CD14-positive monocyte (primary cell): ENCODE measurements around the gene WDTC1. TPM values are rescaled to one million over a fixed set of nuclear protein-coding genes. Genes with fewer than 3 reads are reported as not detected.

Source experiments
- DNase-seq, 3 donors: peaks; one replicate each; pipeline ENCODE4 v3.0.0-alpha.2; 2011 to 2022
- H2AFZ ChIP-seq: 2 replicates; pipeline ENCODE4 v1.6.0; 2012; ENCODE audit warnings: mild to moderate bottlenecking, low read depth, low read length, inconsistent platforms; ENCODE audit not compliant: insufficient read depth, poor library complexity, severe bottlenecking
- H3K27ac ChIP-seq, 2 donors: 1 replicate in 1 of 2; 2 replicates in 1 of 2; pipeline ENCODE4 v1.5.1; 2012 to 2013; ENCODE audit warnings: low read length in 2 of 2, control low read depth in 1 of 2, inconsistent platforms in 1 of 2, low read depth in 1 of 2, mild to moderate bottlenecking in 1 of 2
- H3K27me3 ChIP-seq, 2 donors: one replicate each; pipeline versions ENCODE4 v1.6.0 to v1.6.1; 2011 to 2013; ENCODE audit warnings: low read length in 2 of 2; ENCODE audit not compliant: control insufficient read depth in 2 of 2, insufficient read depth in 2 of 2
- H3K36me3 ChIP-seq, 2 donors: replicated peaks in 1 of 2; 1 replicate in 1 of 2; 2 replicates in 1 of 2; pipeline versions ENCODE4 v1.5.1 to v1.6.1; 2012 to 2013; ENCODE audit warnings: low read length in 2 of 2, control low read depth in 1 of 2, inconsistent platforms in 1 of 2, mild to moderate bottlenecking in 1 of 2; ENCODE audit not compliant: insufficient read depth in 2 of 2, control insufficient read depth in 1 of 2
- H3K4me1 ChIP-seq, 2 donors: 1 replicate in 1 of 2; 2 replicates in 1 of 2; pipeline versions ENCODE4 v1.5.1 to v1.6.1; 2012 to 2013; ENCODE audit warnings: low read length in 2 of 2, control low read depth in 1 of 2, inconsistent platforms in 1 of 2, mild to moderate bottlenecking in 1 of 2, moderate library complexity in 1 of 2; ENCODE audit not compliant: insufficient read depth in 2 of 2, control insufficient read depth in 1 of 2
- H3K4me2 ChIP-seq: replicated peaks from 2 replicates; pipeline ENCODE3; 2012; ENCODE audit warnings: low read length, moderate library complexity, mild to moderate bottlenecking; ENCODE audit not compliant: poor library complexity, severe bottlenecking; ENCODE audit errors: extremely low read depth
- H3K4me3 ChIP-seq, 3 experiments: fragments of 200-600 bp in 1 of 3; sonication (generic) in 1 of 3; replicated peaks in 1 of 3; 1 replicate in 2 of 3; 2 replicates in 1 of 3; pipeline ENCODE4 v1.5.1; 2011 to 2013; ENCODE audit warnings: low read length in 3 of 3, mild to moderate bottlenecking in 3 of 3, control low read depth in 2 of 3, low read depth in 2 of 3, inconsistent platforms in 1 of 3, moderate library complexity in 1 of 3
- H3K79me2 ChIP-seq: 2 replicates; pipeline ENCODE4 v1.6.0; 2012; ENCODE audit warnings: mild to moderate bottlenecking, control low read depth, inconsistent platforms, low read length, moderate library complexity; ENCODE audit not compliant: insufficient read depth
- H3K9ac ChIP-seq: 2 replicates; pipeline ENCODE4 v1.6.0; 2017; ENCODE audit warnings: low read length, mild to moderate bottlenecking; ENCODE audit not compliant: insufficient read depth, poor library complexity, severe bottlenecking
- H3K9me3 ChIP-seq, 2 donors: replicated peaks in 1 of 2; 1 replicate in 1 of 2; 2 replicates in 1 of 2; pipeline versions ENCODE4 v1.5.1 to v1.6.1; 2012 to 2013; ENCODE audit warnings: low read length in 2 of 2, control low read depth in 1 of 2; ENCODE audit not compliant: control insufficient read depth in 1 of 2, insufficient read depth in 1 of 2
- H4K20me1 ChIP-seq: 2 replicates; pipeline ENCODE4 v1.6.0; 2012; ENCODE audit warnings: mild to moderate bottlenecking, low read length, control low read depth, moderate library complexity; ENCODE audit not compliant: insufficient read depth
- H3K27ac Mint-ChIP-seq, 7 donors: one replicate each; pipeline ENCODE4 v1.8.0; 2020; ENCODE audit warnings: mild to moderate bottlenecking in 7 of 7, mixed read lengths in 7 of 7, moderate library complexity in 6 of 7, inconsistent platforms in 2 of 7
- H3K27me3 Mint-ChIP-seq, 3 donors: one replicate each; pipeline ENCODE4 v1.8.0; 2021 to 2022; ENCODE audit warnings: low read depth in 3 of 3, mild to moderate bottlenecking in 3 of 3, mixed read lengths in 3 of 3, moderate library complexity in 3 of 3, inconsistent platforms in 1 of 3
- H3K36me3 Mint-ChIP-seq, 2 donors: one replicate each; pipeline ENCODE4 v1.8.0; 2020; ENCODE audit warnings: mixed read lengths in 2 of 2, inconsistent platforms in 1 of 2, mild to moderate bottlenecking in 1 of 2
- H3K4me1 Mint-ChIP-seq: one replicate; pipeline ENCODE4 v1.8.0; 2020; ENCODE audit warnings: mild to moderate bottlenecking, mixed read lengths
- H3K4me3 Mint-ChIP-seq, 2 donors: one replicate each; pipeline ENCODE4 v1.8.0; 2020; ENCODE audit warnings: mild to moderate bottlenecking in 2 of 2, mixed read lengths in 2 of 2, moderate library complexity in 1 of 2
- H3K9me3 Mint-ChIP-seq, 7 donors: one replicate each; pipeline ENCODE4 v1.8.0; 2020 to 2022; ENCODE audit warnings: mixed read lengths in 7 of 7, mild to moderate bottlenecking in 6 of 7, moderate library complexity in 6 of 7, inconsistent platforms in 2 of 7
- WGBS: methylation state at CpG from one replicate; pipeline ENCODE4 v1.1.5; 2013; ENCODE audit warnings: missing lambda C conversion rate; ENCODE audit not compliant: insufficient coverage; 5-methylcytosine and 5-hydroxymethylcytosine counted together
- intact Hi-C, 2 donors: fragments of 100-400 bp; cut with micrococcal nuclease; formaldehyde crosslinking; loops; one replicate each; pipeline versions ENCODE4 v1.15.0 to v1.15.1; 2023
- polyA plus RNA-seq, 3 donors: library from polyadenylated mRNA; depleted of rRNA in 1 of 3; unstranded in 2 of 3; stranded (reverse) in 1 of 3; fragments of 300-500 nt in 2 of 3; fragments of >200 nt in 1 of 3; fragmentation: Illumina TruSeq in 2 of 3; gene quantifications; 1 replicate in 2 of 3; 2 replicates in 1 of 3; pipeline ENCODE4 v1.2.3, GENCODE V29; 2012 to 2021
- TF ChIP-seq, protein P1 (sequence below): fragments of 200-600 bp; IDR thresholded peaks from one replicate; pipeline ENCODE4 v1.8.0; 2022; ENCODE audit warnings: antibody characterized with exemption, mild to moderate bottlenecking

WDTC1 gene
- polyA plus RNA-seq, 3 donors, result 2.1 to 26.6 (median 4.3) TPM

DNA sequence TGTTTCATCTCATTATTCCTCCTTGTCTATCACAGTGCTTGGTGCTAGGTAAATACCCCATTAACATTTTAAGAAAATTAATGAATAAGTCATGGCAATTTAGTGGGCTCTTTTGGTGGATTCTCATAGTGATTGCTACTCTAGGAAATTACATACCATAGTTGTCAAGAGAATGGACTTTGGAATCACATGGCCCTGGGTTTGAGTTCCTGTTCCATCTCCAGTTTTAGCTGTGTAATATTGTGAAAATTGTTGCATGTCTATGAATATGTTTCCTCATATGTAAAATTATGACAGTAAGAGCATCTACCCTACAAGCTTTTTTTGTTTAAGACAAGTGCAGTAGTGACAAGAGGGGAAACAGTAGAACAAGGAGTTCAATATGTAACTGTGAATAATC lies 20.7 kb downstream of the WDTC1 start:
- Histone ChIP-seq H2AFZ (no peak overlapping the region), H4K20me1 (peaks cover 44% of the 10 kb centered on the region), H3K9ac (no peak overlapping the region), H3K36me3 (peaks cover 3 to 4% of the 10 kb centered on the region in 2 donors), H3K4me1 (peaks cover 29 to 37% of the 10 kb centered on the region in 2 donors), H3K4me3 (no peak overlapping the region), H3K9me3 (no peaks in the 10 kb centered on the region), H3K27me3 (no peaks in the 10 kb centered on the region), H3K4me2 (no peak overlapping the region), H3K27ac (no peak overlapping the region), H3K79me2 (peaks cover 33% of the 10 kb centered on the region)
- TF ChIP-seq, protein P1, sequence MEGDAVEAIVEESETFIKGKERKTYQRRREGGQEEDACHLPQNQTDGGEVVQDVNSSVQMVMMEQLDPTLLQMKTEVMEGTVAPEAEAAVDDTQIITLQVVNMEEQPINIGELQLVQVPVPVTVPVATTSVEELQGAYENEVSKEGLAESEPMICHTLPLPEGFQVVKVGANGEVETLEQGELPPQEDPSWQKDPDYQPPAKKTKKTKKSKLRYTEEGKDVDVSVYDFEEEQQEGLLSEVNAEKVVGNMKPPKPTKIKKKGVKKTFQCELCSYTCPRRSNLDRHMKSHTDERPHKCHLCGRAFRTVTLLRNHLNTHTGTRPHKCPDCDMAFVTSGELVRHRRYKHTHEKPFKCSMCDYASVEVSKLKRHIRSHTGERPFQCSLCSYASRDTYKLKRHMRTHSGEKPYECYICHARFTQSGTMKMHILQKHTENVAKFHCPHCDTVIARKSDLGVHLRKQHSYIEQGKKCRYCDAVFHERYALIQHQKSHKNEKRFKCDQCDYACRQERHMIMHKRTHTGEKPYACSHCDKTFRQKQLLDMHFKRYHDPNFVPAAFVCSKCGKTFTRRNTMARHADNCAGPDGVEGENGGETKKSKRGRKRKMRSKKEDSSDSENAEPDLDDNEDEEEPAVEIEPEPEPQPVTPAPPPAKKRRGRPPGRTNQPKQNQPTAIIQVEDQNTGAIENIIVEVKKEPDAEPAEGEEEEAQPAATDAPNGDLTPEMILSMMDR, result no peak
- peaks cover 7 to 8% of the 10 kb centered on the region in 2 donors for H3K36me3 Mint-ChIP-seq
- no peak for DNase-seq
- no peak overlapping the region for H3K4me3 Mint-ChIP-seq
- H3K27ac Mint-ChIP-seq, result peak overlapping the region in 4 of 7 donors; percentile 26 to 58 (median 48)
- peaks cover 0 to 1% (median 0%) of the 10 kb centered on the region in 3 donors for H3K27me3 Mint-ChIP-seq
- intact Hi-C loops, result no loop called here
- H3K9me3 Mint-ChIP-seq, result no peaks in the 10 kb centered on the region
- peaks cover 38% of the 10 kb centered on the region for H3K4me1 Mint-ChIP-seq

DNA sequence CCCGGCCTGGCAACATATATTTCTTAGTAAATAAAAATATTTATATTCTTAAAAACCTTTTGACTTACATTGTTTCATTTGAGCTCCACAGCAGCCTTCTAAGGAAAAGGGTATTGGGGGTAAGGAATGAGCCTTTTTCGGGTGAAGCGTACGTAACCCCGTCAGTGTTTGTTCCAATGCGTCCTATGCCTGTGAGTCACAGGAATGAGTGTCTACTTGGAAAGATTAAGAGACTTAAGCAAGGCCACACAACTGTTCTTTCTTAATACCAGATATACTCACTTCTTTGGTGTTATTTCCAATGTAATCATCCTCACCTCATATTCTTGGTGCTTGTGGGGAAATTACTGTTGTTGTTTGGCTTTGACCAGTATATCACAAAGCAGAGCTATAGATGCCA lies 22.7 kb downstream of the WDTC1 start:
- H3K36me3 Mint-ChIP-seq, result peaks cover 19 to 23% of the 10 kb centered on the region in 2 donors
- intact Hi-C loops, result no loop called here

More for the DNA sequence above, 22.7 kb downstream of the WDTC1 start:
- Mint-ChIP-seq H3K27ac (no peak overlapping the region), H3K4me3 (no peak overlapping the region), H3K9me3 (no peaks in the 10 kb centered on the region), H3K4me1 (peaks cover 31% of the 10 kb centered on the region), H3K27me3 (peaks cover 0 to 1% (median 0%) of the 10 kb centered on the region in 3 donors)
- Histone ChIP-seq H3K9ac (no peak overlapping the region), H3K36me3 (peaks cover 9 to 21% of the 10 kb centered on the region in 2 donors), H3K9me3 (no peaks in the 10 kb centered on the region), H4K20me1 (peaks cover 41% of the 10 kb centered on the region), H3K4me1 (peaks cover 22 to 30% of the 10 kb centered on the region in 2 donors), H3K27ac (no peak overlapping the region), H3K4me3 (no peak overlapping the region), H2AFZ (no peak overlapping the region), H3K79me2 (peaks cover 26% of the 10 kb centered on the region), H3K4me2 (no peak overlapping the region), H3K27me3 (no peaks in the 10 kb centered on the region)
- TF ChIP-seq, protein P1, result no peak
- DNase-seq, result no peak
- WGBS, result no CpG with 5 or more reads among the region's 6 CpGs
